GM18505 (cell line): ENCODE results near the gene CACTIN.
A peak's percentile ranks its signal among the peaks of the same experiment; 100 is the strongest.
"Not testable (repeated sequence)": the region's sequence is repeated elsewhere in the genome, so short reads cannot be mapped to it uniquely, and the experiment has no call there.

Experiments
- ATAC-seq: cut with Tn5 transposase; IDR thresholded peaks from one replicate; pipeline ENCODE4 v1.9.1; 2021; ENCODE audit not compliant: unreplicated experiment
- POLR2A ChIP-seq: IDR thresholded peaks from 4 replicates; pipeline ENCODE4 v1.6.1; 2011; ENCODE audit warnings: borderline replicate concordance; ENCODE audit not compliant: insufficient read depth, insufficient read length; ENCODE audit errors: extremely low read depth

Gene CACTIN

DNA sequence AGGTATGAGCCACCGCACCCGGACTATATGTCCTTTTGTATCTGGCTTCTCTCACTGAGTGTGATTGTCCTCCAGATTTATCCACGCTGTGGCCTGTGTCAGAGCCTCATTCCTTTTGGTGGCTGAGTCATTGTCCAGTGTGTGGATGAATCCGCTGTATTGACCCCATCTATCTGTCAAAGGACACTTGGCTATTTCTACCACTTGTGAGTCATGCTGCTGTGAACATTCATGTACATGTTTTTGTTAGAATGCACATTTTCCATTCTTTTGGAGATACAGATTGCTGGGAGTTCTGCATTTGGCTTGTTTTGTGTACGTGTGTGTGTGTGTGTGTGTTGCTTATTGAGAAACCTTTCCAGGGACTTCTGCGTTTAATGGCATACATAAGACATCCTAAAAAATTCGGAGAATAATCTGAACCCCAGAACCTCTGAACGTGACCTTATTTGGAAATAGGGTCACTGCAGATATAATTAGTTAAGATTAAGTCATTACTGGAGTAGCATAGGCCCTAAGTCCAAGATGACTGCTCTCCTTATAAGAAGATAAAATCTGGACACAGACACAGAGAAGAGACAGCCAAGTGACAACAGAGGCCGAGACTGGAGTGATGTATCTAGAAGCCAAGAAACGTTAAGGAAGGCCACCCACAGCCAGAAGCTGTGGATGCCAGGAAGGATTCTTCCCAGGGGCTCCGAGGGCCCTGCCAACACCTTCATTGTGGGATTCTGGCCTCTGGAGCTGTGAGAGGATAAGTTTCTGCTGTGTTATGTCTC lies 46.2 kb downstream of the CACTIN start:
- no peak for TF ChIP-seq POLR2A
- no peak for ATAC-seq

DNA sequence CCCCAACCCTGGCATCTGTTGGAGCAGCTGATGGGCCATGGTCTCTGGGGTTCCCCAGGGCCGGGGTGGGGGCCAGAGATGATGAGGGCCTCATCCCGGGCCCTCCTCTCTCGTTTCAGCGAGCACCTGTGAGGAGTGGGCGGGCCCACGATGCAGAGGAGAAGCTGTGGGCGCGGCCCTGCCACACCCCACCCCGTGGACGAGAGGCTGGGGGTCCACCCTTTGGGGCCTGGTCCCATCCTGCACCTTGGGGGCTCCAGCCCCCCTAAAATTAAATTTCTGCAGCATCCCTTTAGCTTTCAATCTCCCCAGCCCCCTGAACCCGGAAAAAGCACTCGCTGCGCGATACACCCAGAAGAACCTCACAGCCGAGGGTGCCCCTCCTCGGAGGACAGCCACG lies 48.2 kb downstream of the CACTIN start:
- TF ChIP-seq POLR2A: no peak
- no peak for ATAC-seq

DNA sequence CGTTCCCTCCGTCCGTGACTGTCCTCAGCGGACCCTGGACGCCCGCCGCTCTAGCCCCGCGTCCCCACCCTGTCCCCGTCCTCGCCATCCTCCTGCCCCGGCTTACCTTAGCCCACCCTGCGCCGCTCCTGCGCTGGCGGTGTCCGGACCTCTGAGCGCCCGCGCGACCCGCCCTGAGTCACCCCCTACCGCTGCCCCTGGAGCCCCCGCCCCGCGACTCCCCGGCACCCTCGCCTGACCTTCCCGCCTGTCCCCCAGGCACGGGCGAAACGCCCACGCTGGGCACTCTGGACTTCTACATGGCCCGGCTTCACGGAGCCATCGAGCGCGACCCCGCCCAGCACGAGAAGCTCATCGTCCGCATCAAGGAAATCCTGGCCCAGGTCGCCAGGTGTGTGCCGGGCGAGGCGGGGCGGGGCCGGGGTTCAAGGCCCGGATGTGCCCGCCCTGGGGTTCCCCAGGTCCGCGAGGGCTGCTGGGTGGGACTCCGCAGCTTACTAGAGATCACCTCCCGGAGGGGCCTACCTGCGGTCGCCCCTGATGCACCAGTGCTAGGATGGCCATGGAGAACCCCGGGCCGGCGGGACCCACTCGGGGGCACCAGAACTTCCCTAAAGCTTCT lies 48.8 kb downstream of the CACTIN start:
- ATAC-seq: no peak
- TF ChIP-seq POLR2A: no peak

DNA sequence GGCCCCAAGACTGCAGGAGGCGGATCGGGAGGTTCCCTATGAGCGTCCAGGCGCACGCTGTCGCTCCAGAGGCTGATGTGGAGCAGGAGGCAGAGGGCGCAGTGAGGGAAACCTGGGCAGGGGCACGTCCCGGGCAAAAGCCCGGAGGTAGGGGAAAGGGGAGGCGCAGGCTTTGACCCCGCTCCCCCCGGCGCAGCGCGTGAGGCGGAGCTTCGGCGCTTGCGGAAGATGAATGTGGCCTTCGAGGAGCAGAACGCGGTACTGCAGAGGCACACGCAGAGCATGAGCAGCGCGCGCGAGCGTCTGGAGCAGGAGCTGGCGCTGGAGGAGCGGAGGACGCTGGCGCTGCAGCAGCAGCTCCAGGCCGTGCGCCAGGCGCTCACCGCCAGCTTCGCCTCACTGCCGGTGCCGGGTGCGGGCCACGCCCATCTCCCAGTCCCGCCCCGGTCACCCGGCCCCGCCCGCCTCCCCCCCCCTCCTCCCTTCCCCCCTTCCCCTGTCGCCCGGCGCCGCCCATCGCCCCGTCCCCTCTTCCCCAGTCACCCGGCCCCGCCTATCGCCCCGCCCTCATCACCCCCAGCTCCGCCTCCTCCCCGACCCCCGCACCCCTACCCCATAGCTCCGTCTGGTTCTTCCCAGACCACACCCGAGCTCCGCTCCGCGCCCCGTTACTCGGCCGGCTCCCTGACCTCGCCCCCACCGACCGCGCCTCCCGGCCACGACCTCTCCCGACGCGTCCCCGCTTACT lies 49.7 kb downstream of the CACTIN start:
- no peak for ATAC-seq
- TF ChIP-seq POLR2A: no peak

DNA sequence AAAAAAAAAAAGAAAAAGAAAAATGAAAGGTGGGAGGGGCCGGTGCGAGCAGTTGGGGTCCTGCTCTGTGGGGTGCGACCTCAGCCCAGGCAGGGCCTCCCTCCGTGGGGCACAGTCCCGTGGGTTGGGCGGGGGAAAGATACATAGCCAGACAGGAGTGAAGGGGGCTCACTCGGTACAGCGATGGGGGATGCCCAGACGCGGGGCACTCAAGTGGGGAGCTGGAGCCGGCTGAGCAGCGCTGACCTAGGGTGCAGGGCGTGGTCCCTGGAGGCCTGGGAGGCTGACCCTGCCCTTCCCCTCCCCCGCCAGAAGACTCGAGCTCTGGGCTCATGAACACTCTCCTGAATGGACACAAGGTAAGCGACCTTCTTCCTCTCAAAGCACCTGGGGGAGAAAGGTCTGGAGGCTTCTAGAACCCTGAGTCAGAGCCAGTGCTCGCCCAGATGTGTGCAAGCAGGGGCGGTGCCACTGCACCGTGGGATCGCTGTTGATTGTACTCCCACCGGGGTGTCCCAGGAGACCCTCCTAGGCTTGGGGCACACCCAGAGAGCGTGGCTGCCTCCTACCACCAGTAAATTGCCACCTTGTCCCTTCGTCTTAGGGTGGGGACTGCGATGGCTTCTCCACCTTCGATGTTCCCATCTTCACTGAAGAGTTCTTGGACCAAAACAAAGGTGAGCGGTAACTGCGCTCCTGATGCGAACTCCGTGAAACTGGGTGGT lies 50.5 kb downstream of the CACTIN start:
- no peak for ATAC-seq
- TF ChIP-seq POLR2A: no peak

DNA sequence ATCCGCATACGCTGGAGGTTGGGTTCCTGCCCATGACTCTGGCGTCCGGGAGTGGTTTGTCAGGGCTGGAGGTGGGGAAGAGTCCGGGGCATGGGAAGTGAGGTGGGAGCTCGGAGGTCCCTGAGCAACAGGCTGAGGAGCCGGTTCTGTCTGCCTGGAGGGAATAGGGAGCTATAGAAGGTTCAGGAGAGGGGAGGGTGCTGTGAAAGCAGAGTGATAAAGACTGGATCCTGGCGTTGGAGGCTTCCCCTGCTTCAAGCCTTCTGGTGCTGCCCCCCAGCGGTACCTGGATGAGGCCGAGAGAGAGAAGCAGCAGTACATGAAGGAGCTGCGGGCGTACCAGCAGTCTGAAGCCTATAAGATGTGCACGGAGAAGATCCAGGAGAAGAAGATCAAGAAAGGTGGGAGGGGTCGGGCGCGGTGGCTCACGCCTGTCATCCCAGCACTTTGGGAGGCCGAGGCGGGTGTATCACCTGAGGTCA lies 51.3 kb downstream of the CACTIN start:
- ATAC-seq: no peak
- no peak for TF ChIP-seq POLR2A

DNA sequence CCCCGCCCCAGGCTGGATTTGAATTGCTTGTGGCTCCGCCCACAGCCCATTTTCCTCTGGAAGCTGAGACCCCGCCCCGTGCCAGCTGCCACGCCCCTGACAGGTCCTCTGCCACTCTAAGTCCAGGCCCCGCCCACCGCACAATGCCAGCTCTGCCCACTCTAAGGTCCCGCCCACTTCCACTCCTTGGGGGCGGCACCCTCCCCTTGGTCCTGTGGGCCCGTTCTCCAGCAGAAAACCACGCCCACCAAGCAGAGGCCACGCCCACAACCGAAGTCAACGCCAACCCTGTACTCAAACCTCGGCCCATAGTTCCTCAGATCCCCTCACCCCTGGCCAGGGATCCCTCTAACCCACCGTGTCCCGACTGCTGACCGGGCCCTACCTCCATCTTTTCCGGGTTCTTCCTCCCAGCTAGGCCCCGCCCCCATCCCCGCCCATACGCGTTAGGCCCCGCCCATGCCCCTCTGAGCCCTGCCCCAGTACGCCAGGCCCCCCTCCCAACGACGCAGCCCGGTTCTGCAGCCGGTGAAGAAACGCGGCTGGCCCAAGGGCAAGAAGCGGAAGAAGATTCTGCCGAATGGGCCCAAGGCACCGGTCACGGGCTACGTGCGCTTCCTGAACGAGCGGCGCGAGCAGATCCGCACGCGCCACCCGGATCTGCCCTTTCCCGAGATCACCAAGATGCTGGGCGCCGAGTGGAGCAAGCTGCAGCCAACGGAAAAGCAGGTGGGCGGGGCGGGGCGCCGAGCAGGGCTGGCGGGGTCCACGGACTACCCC lies 52.5 kb downstream of the CACTIN start:
- ATAC-seq: peak; percentile 36
- TF ChIP-seq POLR2A: no peak

DNA sequence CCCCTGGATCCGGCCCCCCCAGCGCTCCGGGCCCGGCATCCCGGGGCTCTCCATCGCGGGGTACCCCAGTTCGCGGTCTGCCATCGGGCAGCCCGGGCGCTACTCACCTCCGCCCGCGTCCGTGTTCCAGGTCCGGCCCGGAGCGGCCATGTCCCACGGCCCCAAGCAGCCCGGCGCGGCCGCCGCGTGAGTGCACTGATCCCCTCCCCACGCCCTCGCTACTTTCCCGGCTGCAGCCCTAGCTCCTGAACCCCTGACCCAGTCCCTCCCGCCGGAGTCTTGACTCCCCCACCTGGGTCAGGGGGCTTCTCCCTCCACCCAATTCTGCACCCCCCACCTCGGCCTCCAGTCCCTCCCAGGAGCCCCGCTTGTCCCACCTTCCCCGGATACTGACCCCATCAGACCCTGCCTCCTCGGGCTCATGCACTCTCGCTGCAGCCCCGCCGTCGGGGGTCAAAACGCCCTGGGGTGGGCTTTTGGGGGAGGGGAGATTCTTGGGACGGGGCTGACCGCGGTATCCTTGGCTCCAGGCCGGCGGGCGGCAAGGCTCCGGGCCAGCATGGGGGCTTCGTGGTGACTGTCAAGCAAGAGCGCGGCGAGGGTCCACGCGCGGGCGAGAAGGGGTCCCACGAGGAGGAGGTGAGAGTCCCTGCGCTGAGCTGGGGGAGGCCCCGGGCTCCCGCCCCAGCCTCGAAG lies 53.3 kb downstream of the CACTIN start:
- ATAC-seq: peak; percentile 9
- no peak for TF ChIP-seq POLR2A

DNA sequence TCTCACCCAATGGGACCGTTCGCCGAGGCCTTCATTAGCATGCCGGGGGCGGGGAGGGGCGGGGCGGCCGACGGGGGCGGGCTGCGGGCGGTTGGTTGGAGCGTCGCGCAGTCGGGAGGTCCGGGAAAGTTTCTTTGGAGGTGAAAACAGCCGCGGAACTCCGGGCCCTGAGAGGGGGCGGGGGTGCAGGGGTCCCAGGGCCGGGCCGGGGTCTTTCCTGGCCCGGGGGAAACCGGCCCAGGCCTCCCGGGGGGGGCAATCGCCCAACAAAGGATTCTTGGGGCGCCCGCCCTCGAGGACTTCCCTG lies 53.8 kb downstream of the CACTIN start, which contains the start of gene HMG20B:
TSS of gene HMG20B (plus strand) at position 90 of the 307 bp plus-strand sequence. CDS start 366 bp downstream, outside the sequence.
- no peak for TF ChIP-seq POLR2A
- ATAC-seq: no peak

DNA sequence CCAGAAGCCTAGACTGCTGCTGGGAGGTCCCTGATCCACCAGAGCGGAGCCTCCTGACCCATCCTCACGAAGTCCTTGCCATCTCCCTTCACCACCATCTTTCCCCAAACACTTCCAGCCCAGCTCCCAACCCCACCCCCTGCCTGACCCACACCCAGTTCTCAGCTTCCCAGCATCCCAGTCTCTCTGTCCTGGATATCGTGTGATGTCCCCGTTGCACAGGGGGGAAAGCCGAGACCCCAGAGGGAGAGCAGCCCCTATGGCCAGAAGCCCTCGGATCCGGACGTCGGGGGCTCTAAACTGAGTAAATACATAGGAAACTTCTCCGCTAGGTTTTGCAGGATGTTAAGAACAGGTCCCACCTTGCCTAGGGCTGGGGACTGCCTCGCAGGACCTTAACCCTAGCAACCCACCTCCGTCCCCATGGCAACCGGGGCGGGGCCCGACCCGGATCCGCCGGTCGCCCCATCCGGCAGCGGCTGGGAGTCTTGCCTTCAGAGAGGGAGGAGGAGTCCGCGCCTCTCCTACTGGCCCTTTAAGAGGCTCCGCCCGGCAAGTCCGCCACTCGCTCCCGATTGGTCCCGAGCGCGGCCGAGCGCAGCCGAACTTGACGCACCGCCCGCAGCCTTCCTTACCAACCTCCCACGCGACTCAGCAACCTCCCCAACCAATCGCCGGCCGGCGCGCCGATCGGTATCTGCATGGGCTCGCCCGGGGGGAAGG lies 54.3 kb downstream of the CACTIN start:
- ATAC-seq: peak; percentile 84
- TF ChIP-seq POLR2A: no peak

DNA sequence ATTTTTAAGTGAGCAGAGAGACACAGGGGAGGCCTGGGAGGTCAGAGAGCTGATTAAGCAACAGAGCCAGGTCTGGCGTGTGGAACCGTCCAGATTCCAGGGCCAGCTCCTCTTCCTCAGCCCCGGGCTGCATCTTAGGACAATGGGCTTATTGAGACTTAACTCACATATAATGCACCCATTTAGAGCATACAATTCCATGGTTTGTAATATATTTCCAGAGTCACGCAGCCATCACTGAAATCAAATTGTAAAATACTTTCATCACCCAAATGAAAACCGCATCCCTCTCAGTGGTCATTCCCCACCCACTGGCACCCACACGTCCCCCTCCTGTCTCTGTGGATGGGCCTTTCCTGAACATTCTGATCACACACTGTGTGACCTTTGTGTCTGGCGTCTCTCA lies 56.0 kb downstream of the CACTIN start:
- ATAC-seq: no peak
- TF ChIP-seq POLR2A: no peak

DNA sequence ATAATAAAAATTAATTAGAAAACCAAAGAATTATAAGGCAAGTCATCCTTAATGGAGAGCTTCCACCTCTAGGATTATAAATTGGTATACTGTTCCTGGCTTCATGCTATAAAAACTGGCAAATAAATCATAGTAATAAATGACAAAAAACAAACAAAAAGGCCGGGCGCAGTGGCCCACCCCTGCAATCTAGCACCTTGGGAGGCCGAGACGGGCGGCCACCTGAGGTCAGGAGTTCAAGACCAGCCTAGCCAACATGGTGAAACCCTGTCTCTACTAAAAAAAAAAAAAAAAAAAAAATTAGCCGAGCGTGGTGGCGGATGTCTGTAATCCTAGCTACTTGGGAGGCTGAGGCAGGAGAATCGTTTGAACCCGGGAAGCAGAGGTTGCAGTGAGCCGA lies 56.5 kb downstream of the CACTIN start:
- ATAC-seq: not testable (repeated sequence)
